GM18505 (cell line): Measurements from ENCODE around the gene MRPL1.
"Not testable (repeated sequence)": the region's sequence is repeated elsewhere in the genome, so short reads cannot be mapped to it uniquely, and the experiment has no call there.

Experiments
- ATAC-seq: cut with Tn5 transposase; IDR thresholded peaks from one replicate; pipeline ENCODE4 v1.9.1; 2021; ENCODE audit not compliant: unreplicated experiment
- POLR2A ChIP-seq: IDR thresholded peaks from 4 replicates; pipeline ENCODE4 v1.6.1; 2011; ENCODE audit warnings: borderline replicate concordance; ENCODE audit not compliant: insufficient read depth, insufficient read length; ENCODE audit errors: extremely low read depth

Gene MRPL1

GRCh38 chr4:77958897-77959296 is 96.3 kb downstream of the MRPL1 start:
- no peak for TF ChIP-seq POLR2A
- ATAC-seq: no peak

- TF ChIP-seq POLR2A: no peak
- ATAC-seq: no peak
These were observed 97.1 kb downstream of the MRPL1 start for GRCh38 chr4:77959566-77960338.

DNA sequence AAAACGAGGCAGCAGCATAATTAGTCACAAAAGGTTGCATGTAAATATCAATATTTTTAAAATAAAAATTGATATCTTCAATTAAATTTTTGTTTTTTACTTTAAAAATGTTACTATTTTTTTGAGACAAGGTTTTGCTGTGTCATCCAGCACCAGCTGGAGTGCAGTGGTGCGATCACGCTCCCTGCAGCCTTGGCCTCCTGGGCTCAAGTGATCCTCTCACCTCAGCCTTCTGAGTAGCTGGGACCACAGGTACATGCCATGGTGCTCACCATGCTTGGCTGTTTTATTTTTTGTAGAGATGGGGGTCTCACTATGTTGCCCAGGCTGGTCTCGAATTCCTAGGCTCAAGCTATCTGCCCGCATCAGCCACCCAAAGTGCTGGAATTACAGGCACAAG is 97.7 kb downstream of the MRPL1 start:
- ATAC-seq: no peak
- TF ChIP-seq POLR2A: no peak

DNA sequence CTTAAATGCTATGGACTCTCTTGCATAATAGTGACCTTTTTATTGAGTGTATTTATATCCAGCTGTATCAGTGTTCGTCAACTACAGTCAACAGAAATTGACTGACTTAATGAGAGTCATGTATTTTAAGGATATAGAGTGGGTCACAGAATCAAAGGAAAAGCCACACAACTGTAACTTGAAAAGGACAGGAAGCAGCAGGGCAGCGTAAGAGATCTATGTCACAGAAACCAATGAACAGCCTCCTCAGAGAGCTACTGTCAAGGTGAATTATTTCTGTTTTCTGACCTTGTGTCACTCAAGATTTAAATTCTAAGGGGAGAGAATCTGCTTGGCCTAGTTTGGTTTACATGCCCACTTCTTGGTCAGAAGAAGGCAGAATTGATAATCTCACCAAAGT is 100.4 kb downstream of the MRPL1 start:
- no peak for ATAC-seq
- TF ChIP-seq POLR2A: no peak

DNA sequence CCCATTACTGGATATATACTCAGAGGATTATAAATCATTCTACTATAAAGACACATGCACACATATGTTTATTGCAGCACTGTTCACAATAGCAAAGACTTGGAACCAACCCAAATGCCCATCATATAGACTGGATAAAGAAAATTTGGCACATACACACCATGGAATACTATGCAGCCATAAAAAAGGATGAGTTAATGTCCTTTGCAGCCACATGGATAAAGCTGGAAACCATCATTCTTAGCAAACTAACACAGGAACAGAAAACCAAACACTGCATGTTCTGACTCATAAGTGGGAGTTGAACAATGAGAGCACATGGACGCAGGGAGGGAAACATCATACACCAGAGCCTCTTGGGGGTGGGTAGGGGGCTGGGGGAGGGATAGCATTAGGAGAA is 111.0 kb downstream of the MRPL1 start:
- ATAC-seq: not testable (repeated sequence)

DNA sequence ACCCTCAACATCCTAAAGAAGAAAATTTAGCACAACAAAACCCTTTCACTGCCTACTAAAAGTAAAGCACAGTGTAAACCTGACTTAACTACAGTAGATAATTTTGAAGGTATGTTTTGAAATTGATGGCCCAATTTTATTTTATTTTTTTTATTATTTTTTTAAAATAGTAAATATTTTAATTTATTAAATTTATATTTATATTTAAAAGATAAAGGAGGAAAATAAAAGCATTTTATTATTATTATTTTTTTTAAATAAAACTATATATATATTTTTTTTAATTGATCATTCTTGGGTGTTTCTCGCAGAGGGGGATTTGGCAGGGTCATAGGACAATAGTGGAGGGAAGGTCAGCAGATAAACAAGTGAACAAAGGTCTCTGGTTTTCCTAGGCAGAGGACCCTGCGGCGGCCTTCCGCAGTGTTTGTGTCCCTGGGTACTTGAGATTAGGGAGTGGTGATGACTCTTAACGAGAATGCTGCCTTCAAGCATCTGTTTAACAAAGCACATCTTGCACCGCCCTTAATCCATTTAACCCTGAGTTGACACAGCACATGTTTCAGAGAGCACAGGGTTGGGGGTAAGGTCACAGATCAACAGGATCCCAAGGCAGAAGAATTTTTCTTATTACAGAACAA is 120.4 kb downstream of the MRPL1 start:
- ATAC-seq: not testable (repeated sequence)

DNA sequence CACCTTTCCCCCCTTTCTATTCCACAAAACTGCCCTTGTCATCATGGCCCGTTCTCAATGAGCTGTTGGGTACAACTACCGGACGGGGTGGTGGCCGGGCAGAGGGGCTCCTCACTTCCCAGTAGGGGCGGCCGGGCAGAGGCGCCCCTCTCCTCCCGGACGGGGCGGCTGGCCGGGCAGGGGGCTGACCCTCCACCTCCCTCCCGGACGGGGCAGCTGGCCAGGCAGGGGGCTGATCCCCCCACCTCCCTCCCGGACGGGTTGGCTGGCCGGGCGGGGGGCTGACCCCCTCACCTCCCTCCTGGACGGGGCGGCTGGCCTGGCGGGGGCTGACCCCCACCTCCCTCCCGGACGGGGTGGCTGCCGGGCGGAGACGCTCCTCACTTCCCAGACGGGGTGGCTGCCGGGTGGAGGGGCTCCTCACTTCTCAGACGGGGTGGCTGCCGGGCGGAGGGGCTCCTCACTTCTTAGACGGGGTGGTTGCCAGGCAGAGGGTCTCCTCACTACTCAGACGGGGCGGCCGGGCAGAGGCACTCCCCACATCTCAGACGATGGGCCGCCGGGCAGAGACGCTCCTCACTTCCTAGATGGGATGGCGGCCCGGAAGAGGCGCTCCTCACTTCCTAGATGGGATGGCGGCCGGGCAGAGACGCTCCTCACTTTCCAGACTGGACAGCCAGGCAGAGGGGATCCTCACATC is 121.1 kb downstream of the MRPL1 start:
- ATAC-seq: not testable (repeated sequence)

GRCh38 chr4:77989968-77990367 is 127.3 kb downstream of the MRPL1 start:
- no peak for ATAC-seq
- TF ChIP-seq POLR2A: no peak

DNA sequence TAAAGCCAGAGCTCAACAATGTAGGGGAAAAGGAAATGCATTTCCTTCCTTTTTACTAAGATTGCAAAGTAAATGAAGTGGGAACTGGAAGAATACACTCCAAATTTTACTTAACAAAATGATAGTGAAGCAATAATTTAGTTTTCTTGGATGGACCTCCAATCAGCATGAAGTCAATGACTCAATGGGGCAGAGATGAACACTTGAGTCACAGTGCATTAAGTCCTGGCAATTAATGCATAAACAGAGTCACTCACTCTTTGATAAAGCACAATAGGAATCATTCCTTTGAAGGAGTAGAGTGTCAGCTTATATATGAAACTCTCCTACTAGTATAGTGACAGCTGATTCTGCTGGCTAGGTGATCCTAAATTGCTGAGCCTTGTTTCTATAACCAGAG is 127.8 kb downstream of the MRPL1 start:
- no peak for TF ChIP-seq POLR2A
- no peak for ATAC-seq

DNA sequence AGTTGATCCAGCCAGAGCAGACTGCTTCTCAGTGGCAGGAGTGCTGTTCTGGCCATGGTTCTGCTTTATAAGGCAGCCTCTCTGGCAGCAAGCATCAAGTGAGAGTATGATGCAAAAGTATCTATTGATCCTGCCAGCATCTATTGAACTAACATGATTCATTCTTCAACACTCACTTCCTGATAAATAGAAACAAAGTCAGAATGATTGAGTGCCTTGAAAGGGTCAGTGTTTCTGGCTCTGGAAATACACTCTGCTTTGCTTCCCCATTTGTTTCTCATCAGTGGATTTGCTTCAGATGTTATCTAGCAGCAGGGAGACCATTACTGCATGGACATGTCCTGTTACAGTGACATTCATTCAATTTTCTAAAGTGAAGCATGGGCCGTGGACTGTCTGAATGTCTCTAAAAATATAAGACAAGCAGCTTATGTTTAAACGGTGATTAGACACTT is 128.3 kb downstream of the MRPL1 start:
- TF ChIP-seq POLR2A: no peak
- ATAC-seq: no peak

DNA sequence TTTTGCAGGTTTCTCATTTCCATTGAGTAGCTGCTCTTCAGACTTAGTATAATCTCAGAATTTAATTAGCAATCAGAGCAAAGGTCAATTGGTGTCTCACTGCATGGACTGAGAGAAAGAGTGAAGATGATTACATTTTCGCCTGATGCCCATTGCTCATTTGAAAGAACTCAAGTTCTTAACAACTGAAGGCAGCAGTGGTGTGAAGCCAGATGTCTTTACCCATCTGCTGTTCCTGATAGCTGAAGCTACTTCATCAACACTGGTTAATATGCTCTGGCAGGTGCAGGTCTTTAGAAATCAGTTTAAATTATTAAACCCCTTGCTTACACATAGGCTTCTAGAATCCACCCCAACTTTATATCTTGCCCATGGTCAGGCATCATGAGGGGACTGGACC is 130.0 kb downstream of the MRPL1 start:
- no peak for ATAC-seq
- TF ChIP-seq POLR2A: no peak

DNA sequence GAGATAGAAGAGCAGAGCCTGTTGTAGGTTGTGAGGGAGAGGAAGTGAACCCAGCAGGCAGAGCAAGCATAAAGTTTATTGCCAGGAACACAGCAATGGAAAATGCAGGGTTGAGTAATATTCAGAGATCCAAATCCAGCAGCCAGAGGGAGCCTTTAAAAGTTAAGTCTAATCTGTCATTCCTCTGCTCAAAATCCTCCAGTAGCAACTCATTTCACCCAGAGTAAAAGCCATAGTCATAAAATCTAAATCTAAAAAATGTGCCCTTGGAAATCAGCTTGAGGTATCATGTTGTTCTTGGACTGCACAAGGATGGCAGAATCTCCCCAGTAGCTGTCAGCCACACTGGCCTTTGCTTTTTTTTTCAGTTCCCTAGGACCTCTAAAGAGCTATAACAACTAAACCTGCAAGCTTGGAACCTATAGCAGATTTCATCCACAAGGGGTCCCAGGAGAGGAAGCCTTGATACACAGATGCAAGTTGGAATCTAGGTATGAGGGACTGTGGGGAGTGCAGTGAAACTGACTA is 131.6 kb downstream of the MRPL1 start:
- peak; percentile 81 for ATAC-seq
- TF ChIP-seq POLR2A: no peak

DNA sequence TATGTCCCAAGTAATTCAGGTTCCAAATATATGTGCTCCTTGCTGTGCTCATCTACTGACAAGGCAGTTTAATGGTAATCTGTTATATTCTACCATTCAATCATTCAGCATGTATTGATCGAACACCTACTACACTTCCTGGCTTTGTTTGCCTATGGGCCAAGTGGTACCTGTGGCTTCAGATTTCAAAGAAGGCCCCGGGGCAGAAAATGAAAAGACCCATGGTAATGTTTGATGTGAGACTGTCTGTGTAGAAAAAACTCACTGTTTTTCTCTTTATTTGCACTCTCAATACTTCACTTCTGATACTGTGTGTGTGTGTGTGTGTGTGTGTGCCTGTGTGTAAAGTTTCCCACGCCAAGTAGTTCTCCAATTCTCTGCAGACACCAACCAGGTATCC is 133.4 kb downstream of the MRPL1 start:
- no peak for TF ChIP-seq POLR2A
- no peak for ATAC-seq

DNA sequence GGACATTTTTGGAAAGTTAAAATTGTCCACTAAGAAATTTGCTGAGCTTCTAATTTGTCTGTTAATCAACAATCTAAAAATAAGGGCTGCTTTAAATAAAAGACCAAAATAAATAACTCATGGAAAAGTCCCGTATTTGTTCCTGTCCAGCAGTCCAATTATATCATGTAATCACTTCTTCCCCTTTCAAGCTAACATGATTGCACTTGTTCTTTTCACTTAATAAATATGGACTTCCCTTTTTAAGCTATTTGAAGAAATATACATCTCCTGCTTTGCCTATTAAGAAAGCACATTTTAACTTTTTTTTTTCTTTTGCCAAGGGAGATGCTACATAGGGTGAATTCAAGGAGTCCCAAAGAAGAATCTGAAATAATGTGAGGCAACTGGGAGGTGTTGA is 138.9 kb downstream of the MRPL1 start:
- no peak for TF ChIP-seq POLR2A
- no peak for ATAC-seq
